ENCODE results near the gene LRRC52.

DNA sequence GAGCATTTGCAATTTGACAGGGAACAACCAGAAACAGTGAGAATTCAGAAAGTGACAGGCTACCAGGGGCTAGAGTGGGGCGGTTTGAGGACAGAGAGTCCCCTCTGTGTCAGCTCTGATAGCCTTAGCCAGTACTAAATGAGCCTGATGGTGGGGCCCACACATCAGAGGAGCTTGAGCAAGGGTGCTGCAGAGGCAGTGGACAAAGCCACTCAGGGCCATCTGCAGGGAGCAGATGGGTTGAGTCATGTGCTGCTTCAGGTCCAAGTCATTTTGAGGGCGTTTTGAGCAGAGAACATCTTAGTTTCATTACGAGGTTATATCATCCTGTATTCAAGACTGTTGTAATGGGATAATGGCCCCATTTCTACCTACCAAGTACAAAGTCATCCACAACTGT lies 7.7 kb downstream of the LRRC52 start:
- TF ChIP-seq, protein P1, sequence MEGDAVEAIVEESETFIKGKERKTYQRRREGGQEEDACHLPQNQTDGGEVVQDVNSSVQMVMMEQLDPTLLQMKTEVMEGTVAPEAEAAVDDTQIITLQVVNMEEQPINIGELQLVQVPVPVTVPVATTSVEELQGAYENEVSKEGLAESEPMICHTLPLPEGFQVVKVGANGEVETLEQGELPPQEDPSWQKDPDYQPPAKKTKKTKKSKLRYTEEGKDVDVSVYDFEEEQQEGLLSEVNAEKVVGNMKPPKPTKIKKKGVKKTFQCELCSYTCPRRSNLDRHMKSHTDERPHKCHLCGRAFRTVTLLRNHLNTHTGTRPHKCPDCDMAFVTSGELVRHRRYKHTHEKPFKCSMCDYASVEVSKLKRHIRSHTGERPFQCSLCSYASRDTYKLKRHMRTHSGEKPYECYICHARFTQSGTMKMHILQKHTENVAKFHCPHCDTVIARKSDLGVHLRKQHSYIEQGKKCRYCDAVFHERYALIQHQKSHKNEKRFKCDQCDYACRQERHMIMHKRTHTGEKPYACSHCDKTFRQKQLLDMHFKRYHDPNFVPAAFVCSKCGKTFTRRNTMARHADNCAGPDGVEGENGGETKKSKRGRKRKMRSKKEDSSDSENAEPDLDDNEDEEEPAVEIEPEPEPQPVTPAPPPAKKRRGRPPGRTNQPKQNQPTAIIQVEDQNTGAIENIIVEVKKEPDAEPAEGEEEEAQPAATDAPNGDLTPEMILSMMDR (IDR thresholded peaks at IDR 0.05), result no peak
- TF ChIP-seq EZH2 (IDR thresholded peaks at IDR 0.05; ENCODE audit: borderline replicate concordance, insufficient read depth, low read depth, low read length, poor library complexity, severe bottlenecking), result no peak

Measured in B cell (primary cell).